ENCODE data around the gene ADCY5. TPM values are rescaled to one million over a fixed set of nuclear protein-coding genes. Genes with fewer than 3 reads are reported as not detected.

Gene ADCY5
- total RNA-seq, 2 donors from 2014 or later, result 105 to 163 TPM

DNA sequence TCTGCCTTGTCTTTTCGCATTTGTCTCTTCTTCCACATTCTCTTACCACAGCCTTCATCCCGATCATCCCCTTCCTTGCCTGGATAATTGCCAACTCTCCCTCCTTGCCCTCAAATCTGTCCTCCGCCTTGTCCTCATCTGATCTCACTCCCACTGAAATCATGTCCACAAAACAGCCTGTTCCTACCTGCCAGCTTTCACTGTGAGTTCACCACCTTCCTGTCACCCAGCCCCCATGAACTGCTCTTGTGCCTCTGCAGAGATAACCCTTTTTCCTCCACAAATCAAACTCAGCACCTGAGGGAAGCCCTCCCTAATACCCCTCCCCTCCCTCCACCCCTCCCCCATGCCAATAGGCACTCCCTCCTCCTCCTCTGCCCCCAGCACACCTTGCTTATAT lies 4.8 kb upstream of the ADCY5 start:
- Histone ChIP-seq H3K4me1 (peaks cover 0 to 19% of the 10 kb centered on the region in 2 donors), H3K4me3 (no peak overlapping the region), H3K27ac (no peak overlapping the region), H3K27me3 (no peaks in the 10 kb centered on the region), H3K36me3 (no peaks in the 10 kb centered on the region), H3K9me3 (no peaks in the 10 kb centered on the region)
- TF ChIP-seq, protein P1, sequence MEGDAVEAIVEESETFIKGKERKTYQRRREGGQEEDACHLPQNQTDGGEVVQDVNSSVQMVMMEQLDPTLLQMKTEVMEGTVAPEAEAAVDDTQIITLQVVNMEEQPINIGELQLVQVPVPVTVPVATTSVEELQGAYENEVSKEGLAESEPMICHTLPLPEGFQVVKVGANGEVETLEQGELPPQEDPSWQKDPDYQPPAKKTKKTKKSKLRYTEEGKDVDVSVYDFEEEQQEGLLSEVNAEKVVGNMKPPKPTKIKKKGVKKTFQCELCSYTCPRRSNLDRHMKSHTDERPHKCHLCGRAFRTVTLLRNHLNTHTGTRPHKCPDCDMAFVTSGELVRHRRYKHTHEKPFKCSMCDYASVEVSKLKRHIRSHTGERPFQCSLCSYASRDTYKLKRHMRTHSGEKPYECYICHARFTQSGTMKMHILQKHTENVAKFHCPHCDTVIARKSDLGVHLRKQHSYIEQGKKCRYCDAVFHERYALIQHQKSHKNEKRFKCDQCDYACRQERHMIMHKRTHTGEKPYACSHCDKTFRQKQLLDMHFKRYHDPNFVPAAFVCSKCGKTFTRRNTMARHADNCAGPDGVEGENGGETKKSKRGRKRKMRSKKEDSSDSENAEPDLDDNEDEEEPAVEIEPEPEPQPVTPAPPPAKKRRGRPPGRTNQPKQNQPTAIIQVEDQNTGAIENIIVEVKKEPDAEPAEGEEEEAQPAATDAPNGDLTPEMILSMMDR (IDR thresholded peaks at IDR 0.05), result no peak
- no peak for DNase-seq (ENCODE audit: low spot score)

DNA sequence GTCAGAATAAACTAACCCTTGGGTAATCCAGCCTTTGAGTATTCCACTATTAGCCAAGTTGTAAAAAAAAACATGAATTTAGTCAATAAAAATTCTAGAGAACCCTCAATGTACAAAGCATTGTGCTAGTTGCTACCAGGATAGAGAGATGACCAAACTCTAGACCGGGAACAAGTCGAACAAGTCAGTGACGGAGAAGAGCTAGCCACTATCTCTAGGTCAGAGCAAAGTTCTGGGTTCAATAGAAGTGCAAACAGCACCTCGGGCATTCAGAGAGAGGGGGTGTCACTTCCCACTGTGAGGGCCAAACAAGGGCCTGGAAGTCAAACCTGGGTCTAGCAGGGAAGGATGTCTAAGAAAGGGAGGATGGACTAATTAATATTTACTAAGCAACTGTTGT lies 2.3 kb upstream of the ADCY5 start:
- Histone ChIP-seq H3K9me3 (no peaks in the 10 kb centered on the region), H3K4me3 (no peak overlapping the region), H3K27ac (peak overlapping the region; percentile 93 to 97), H3K4me1 (peaks cover 0 to 25% of the 10 kb centered on the region in 2 donors), H3K27me3 (no peaks in the 10 kb centered on the region), H3K36me3 (no peaks in the 10 kb centered on the region)
- DNase-seq (ENCODE audit: low spot score), result no peak
- TF ChIP-seq, protein P1 (IDR thresholded peaks at IDR 0.05), result no peak

DNA sequence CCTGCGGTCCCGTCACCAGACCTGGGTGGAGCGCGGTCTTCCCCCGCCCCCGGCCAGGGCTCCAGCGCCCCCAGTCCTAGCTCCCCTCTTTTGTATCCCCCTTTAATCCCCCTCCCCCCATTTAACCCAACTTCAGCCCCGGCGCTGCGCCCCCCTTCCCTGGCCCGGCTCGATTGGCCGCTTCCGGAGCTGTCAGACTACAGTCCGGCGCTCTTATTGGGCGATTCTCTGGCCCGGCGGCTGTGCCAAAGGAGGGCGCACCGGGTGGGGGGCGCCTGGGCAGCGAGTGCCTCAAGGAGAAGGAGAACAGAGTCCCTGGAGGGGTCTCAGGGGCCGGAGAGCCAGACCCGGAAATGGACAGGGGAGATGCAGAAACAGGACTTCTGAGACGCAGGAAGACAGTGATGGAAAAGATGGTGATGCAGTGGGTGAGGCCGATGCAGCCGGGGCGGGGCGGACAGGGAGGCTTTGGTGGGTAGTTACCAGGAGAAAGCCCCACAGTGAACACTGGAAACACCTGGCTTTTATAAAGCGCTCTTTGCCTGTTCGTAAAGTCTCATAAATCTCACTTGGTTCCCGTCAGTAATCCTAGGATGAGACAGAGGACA lies 1.2 kb upstream of the ADCY5 start:
- no peak for DNase-seq (ENCODE audit: low spot score)
- Histone ChIP-seq H3K9me3 (no peaks in the 10 kb centered on the region), H3K4me1 (peaks cover 0 to 25% of the 10 kb centered on the region in 2 donors), H3K27ac (peak overlapping the region; percentile 93 to 97), H3K27me3 (no peaks in the 10 kb centered on the region), H3K36me3 (no peaks in the 10 kb centered on the region), H3K4me3 (peak overlapping the region; percentile 46 to 75)
- TF ChIP-seq, protein P1 (IDR thresholded peaks at IDR 0.05), result no peak

DNA sequence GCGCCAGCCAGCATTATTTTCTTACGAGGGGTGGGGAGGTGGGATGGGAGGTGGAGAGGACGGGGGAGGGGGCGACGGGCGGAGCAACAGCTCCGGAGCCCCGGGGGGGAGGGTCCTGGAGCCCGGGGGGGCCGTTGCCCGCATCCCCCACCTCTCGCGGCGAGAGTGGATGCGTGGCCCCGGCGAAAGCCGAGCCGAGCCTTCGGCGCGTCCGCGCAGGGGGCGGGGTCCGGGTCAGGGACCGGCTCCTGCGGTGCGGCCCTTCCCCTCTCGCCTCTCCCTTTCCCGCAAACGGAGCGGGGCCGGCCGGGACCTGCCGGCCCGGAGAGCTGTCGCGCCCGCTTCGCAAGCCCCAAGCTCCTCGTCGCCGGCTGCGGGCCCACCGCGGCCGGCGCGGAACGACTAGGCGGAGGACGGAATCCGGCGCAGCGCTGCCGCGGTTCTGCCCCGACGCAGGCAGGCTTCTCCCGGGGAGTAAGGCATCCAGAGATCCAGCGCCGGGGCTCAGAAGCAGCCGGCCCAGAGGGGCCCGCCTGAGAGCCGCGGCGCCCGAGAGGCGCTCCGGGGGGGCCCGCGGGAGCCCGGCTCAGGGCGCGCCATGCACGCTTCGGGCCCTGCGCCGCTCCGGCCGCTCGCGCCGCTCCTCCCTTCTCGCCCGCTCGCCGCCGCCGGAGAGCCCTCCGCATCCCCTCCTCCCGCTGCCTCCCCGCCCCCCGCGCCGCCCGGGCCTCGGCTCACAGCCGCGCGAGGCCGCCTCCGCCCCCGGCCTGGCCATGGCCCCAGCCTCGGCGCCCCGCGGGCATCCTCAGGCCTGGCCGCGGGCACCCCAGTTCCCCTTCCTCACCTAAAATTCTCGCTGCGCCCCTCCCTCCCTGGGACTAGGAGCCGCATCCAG lies 459 bp upstream of the ADCY5 start:
- H3K4me1 ChIP-seq, result peaks cover 0 to 25% of the 10 kb centered on the region in 2 donors
- H3K4me3 ChIP-seq, result peak overlapping the region; percentile 46 to 75
- no peaks in the 10 kb centered on the region for H3K27me3 ChIP-seq
- peak overlapping the region; percentile 93 to 97 for H3K27ac ChIP-seq
- TF ChIP-seq, protein P1 (IDR thresholded peaks at IDR 0.05), result no peak
- no peaks in the 10 kb centered on the region for H3K36me3 ChIP-seq
- no peaks in the 10 kb centered on the region for H3K9me3 ChIP-seq
- no peak for DNase-seq (ENCODE audit: low spot score)

DNA sequence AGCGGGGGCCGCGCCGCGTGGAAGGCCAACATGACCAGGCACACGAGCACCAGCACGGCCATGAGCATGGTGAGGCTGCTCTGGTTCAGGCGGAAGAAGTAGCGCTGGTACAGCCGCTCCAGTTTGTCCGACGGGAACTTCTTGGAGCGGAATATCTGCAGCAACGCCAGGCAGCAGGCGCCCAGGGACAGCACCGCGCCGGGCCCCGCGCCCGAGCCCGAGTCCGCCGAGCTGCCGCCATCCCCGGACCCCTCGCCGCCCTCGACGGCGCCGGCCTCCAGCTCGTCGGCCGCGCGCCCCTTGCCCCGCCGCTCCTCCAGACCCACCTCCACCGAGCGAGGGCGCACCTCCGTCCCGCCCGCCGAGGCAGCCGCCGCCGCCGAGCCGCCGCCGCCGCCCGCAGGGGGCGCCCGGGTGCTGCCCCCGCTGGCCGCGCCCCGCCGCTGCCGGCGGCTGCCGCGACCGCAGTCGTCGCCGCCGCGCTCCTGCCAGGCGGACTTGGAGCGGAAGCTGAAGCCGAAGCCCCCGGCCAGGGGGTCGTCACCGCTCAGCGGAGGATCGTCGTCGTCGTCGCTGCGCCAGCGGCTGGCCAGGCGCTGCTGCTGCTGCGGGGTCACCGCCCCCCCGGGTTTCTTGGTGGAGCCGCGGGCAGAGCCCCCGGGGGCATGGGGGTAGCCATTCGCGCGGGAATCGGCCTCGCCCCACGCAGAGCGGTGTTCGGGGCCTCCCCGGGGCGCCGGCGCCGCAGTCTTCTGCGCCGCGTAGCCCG lies 957 bp downstream of the ADCY5 start:
- Histone ChIP-seq H3K27me3 (no peaks in the 10 kb centered on the region), H3K4me3 (peak overlapping the region; percentile 46 to 75), H3K27ac (peak overlapping the region; percentile 93 to 97), H3K9me3 (no peaks in the 10 kb centered on the region), H3K36me3 (no peaks in the 10 kb centered on the region), H3K4me1 (peaks cover 0 to 32% of the 10 kb centered on the region in 2 donors)
- DNase-seq (ENCODE audit: low spot score), result no peak
- TF ChIP-seq, protein P1 (IDR thresholded peaks at IDR 0.05), result peak; percentile 28 to 31

Measured in right atrium auricular region (tissue), 2 donors.